UCSD-AML1 (cell line): ENCODE data around the gene RMND1.
"Not testable (repeated sequence)": the region's sequence is repeated elsewhere in the genome, so short reads cannot be mapped to it uniquely, and the experiment has no call there.

Source experiments
- DNase-seq: peaks from one replicate; lab custom pipeline; 2025; ENCODE audit not compliant: unreplicated experiment; lab: John Stamatoyannopoulos, UW

The RMND1 gene, protein sequence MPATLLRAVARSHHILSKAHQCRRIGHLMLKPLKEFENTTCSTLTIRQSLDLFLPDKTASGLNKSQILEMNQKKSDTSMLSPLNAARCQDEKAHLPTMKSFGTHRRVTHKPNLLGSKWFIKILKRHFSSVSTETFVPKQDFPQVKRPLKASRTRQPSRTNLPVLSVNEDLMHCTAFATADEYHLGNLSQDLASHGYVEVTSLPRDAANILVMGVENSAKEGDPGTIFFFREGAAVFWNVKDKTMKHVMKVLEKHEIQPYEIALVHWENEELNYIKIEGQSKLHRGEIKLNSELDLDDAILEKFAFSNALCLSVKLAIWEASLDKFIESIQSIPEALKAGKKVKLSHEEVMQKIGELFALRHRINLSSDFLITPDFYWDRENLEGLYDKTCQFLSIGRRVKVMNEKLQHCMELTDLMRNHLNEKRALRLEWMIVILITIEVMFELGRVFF

DNA sequence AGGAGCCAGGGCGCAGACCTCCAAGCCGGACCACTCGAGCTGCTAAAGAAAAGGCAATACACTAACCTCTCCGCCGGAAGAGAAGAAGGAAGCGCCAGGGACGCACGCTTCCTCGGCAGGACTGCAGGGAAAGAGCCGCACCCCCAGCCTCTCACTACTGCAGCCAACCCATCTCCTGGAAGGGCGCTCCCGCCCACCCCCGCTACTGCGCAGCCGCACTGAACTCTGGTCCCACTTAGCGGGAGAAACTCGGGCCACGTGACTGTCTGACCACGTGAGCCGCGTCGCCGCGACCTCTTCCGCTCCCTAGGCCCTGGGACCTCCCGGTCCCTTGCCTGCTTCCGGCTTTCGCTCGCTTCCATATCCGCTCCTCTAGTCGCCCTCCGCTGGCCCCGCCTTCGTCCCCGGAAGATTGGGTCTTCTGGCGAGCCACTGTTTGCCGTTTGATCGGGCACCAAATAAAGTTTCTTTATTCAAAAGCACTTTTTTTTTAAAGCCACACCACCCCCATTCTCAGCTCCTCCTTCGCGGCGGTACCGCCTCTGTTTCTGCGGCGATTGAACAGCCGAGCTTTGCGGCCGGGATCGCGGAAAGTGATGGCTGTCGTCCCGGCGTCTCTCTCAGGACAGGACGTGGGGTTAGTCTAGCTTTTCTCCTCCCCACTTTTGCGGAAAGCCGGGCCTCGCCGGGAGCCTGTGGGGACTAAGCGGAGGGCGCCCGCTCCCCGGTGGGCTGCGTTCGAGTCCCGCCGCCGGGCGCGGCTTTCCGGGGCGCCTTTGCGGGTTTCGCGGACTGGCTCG, at the start of gene RMND1:
Gene RMND1, minus strand, starts transcription at position 177 of the 800 bp plus-strand sequence. CDS start 6,315 bp downstream, outside the sequence.
- DNase-seq = peak; percentile 100

DNA sequence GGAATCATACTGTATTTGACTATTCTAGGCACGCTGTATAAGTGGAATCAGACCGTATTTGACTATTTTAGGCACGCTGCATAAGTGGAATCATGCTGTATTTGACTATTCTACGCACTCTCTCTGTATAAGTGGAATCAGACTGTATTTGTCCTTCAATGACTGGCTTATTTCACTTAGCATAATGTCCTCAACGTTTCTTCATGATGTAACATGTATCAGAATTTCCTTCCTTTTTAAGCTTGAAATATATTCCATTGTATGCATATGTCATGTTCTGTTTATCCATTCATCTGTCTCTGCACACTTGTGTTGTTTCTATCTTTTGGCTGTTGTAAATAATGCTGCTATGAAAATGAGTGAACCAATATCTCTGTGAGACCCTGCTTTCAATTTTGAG, 47.6 kb upstream of the RMND1 start:
- no peak for DNase-seq

DNA sequence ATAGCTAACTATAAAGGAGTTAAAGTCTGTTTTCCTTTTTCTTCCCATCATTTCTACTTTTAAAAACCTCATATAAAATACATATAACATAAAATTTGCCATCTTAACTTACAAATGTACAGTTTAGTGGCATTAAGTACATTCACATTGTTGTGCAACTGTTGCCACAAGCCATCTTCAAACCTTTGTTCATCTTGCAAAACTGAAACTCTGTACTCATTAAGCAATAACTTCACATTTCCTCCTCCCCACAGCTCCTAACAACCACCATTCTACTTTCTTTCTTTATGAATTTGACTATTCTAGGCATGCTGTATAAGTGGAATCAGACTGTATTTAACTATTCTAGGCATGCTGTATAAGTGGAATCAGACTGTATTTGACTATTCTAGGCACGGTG, 46.4 kb upstream of the RMND1 start:
- no peak for DNase-seq

DNA sequence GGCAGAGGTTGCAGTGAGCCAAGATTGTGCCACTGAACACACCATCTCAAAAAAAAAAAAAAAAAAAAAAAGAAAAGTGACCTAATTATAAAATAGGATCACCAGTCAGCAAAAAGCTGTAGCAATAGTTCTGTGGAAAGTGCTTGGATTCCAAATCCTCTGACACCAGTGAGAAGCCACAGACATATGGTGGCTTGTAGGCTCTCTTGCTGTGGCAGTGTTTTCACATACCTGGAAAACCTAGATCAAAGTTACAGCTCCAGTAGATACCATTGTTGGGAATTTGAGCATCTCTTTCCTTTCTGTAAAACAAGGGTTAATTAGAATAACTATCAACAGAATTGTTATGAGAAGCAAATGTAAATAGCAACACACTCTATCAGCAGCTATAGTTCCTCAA, 46.0 kb upstream of the RMND1 start:
- DNase-seq = no peak

DNA sequence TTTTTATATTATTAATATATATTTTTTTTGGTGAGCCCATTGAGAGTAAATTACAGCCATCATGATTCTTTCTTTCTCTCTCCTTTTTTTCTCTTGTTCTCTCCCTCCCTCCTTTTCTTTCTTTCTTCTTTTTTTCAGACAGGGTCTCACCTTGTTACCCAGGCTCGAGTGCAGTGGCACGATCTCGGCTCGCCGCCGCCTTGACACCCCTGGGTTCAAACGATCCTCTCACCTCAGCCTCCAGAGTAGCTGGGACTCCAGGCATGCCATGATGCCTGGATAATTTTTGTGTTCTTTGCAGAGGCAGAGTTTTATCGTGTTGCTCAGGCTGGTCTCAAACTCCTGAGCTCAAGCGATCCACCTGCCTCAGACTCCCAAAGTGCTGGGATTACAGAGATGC, 43.5 kb upstream of the RMND1 start:
- DNase-seq = no peak

DNA sequence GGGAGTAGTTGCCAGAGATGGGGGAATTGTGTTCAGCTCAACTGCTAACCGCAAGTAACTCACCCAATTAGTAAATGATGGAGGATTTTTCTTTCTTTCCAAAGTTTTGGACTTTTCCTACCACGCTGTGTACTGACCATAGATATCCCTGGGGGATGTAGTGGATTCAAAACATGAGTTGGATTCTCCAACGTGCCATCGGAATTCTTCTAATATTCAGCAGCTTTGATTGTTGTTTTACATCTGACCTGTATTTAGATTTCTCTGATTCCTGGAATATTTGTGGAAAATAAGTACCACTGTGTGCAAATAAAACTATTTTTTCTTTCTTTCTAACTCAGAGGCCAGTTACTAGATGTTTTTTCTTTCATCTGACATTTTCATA, 43.0 kb upstream of the RMND1 start:
- no peak for DNase-seq

DNA sequence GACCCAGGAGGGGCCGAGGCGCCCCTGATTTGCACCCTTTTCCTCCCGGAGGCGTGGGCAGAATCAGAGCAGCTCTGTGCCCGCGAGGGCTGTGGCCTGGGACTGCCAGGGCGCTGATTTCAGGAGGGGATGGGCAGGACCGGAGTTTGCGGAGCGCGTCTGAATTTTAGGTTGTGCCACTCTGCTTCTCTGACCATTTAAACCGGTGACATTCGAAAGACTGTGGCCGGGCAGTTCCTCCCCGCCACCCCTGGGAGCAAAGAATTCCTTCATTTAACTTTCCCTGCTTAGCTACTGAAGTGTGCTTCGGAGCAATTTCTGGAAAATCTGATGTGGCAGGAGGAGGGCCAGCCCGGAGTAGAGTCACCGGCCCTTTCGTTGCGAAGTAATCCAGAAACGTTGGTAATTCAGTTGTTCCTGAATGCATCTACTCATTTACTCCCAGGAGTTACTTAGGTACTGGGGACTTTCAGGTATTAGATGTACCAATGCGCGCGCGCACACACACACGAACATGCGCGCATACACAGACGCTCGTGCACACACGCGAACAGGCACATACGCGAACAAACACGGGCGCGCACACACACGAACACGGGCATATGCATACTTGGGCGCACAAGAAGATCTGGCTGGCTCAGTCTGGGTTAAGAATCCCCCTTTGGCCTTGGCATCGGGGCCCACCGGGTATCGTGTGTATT, 42.5 kb upstream of the RMND1 start:
- DNase-seq = peak; percentile 19

DNA sequence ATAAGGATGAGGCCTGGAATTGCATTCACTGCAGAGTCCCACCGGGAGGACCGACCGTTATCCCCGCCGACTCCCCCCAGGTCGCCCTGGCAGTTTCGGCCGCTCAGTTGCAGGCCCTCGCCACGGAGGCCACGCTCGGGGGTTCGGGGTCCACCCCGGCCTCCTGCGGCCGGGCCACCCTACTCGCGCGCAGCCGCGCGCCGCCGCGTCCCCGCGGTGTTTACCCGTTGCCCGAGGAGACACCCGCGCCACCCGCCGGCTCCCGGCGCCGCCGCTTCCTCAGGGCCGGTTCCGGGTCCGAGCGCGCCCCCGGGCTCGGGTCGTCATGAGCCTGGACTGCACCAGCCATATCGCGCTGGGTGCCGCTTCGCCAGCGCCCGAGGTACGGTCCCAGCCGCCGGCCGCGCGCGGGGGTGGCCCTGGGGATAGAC, 41.9 kb upstream of the RMND1 start, which contains the start of gene CCDC170:
Gene CCDC170, plus strand, starts transcription at position 214 of the 431 bp plus-strand sequence. Its CDS starts 112 bp downstream, at position 326.
- DNase-seq = peak; percentile 25

DNA sequence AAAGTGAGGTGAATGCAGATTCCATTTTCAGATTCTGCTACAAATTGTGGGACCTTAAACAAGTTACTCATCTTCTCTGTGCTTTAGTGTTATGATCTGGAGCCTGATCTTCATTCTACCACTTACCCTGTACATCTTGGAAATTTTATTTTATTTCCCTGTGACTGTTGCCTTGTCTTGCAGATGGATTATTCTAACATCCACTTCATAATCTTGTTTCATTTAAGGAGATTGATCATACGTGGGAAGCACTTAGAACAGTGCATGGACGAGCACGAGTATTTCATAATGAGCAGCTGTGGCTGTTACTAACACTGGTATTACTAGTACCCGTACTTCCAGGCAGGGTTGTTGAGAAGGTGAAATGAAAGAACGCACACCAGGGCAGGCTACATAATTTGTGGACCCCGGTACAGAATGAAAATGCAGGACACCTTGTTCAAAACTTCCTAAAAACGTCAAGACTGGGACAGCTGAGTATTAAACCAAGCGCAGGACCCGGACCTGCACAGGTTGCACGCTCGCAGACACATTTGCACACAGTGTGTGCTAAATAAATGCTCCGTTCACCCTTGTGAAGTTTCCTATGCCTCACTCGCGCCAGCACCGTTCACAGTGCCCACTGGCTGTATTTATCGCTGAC, 41.4 kb upstream of the RMND1 start:
- no peak for DNase-seq

DNA sequence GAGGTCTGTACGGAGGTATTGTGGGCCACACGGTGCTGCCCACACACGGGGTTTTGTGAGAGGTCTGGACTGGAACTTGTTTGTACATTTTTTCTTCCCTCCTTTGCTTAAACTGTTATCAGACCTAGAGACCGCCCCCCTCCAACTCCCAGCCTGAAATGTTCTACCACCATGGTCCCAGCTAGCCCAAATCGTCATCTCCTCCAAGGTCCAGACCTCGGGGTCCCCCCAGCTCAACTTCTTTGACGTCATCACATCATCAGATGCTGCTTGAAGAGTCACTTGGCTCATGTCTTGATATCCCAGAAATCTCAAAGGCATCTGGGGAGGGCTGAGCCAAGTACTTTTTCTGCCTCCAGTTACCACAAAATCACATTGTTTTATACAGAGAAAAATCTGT, 39.1 kb upstream of the RMND1 start:
- DNase-seq = no peak

DNA sequence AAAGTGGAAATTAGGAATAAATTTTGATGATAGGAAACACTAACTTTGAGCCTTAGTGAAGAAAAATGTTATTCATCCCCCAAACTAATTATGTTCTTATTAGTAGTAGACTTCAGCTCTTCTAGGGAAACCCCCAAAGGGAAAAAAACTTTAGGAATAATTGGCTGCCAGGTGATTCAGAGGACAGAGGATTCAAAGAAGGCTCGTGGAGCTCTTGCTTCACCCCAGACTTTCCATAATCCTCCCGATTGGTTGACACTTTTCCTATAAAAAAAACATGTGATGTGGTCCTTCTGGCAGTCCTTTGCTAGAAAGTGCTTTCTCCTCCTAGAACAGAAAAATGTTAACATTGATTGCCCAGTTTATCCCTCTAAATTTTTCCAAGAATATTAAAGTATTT, 36.3 kb upstream of the RMND1 start:
- DNase-seq = no peak

DNA sequence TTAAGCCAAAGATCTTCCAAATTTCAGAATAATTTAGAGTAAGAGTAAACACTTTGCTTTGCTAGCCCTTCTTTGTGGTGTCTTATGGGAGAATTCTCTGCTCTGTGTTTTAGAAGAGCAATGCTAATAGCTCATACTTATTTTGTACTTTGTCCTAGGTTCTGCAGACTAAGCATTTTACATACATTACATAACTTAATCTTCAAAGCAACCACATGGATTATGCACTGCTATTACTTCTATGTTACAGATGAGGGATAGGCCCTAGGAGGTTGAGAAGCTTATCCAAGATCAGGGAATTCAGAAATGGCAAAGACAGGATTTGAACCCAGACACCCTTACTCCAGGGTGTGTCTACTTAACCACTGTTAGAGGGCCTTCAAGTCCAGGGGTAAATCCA, 32.1 kb upstream of the RMND1 start:
- no peak for DNase-seq

DNA sequence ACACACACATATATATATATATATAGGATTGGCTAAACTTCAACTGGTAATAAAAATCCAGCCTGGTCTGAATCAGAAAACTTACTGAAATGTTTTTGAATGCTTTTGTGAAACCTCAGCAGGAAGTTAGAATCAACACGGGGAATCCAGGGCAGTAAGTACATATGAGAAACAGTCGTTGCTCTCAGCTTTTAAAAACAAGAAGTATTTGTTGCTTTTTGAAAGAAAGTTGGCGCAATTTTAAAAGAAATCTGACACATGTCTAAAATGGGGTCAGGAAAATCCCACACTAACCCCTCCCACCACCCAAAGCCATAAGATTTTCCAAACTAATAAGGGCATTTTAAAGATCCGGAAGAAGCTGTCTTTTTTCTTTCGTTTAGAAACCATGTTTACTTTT, 30.4 kb upstream of the RMND1 start:
- no peak for DNase-seq

DNA sequence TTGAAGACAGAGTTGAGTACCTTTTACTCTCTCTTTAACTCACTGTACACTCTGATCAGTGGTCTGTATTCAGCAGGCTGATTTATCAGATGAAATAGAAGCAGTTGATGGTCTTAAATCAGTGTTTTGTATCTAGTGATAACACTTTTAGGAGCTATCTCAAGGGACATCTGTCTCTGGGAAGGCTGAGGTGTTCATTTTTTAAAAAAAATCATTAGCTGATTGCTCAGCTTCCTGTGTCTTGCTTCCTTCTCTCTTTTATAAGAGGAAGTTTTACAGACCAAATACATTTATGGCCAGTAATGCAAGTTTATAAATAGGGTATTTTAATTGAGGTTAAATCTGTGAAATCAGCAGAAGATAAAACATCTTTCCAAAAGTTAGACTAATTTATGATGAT, 29.9 kb upstream of the RMND1 start:
- DNase-seq = no peak

DNA sequence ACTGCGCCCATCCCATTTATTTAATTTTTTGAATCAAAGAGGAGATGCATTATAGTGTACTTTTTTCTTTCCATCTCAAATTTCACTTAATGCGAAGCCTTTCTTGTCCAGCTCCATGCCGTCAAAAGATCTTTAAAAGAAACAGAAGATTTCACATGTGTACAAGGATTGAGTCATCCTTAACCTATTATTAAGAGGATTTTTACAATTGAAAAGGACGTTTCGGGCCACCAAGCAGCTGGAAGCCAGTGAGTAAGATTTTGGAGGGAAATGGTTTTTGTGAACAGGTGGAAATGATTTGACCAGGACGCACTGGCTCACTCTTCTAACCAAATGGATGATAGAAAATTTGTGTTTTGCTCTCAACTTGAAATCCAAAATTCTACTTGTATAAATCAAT, 26.7 kb upstream of the RMND1 start:
- no peak for DNase-seq

DNA sequence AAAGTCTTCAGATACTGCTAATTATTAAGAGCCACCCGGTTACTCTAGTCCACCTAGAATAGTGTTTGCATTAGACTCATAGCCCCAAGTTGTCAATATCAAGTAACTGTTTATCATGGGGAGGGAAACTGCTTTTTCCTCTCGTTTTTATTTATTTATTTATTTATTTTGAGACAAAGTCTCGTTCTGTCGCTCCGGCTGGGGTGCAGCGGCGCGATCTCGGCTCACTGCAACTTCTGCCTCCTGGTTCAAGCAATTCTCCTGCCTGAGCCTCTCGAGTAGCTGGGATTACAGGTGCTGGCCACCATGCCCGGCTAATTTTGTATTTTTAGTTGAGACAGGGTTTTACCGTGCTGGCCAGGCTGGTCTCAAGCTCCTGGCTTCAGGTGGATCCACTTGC, 25.8 kb upstream of the RMND1 start:
- DNase-seq = no peak

DNA sequence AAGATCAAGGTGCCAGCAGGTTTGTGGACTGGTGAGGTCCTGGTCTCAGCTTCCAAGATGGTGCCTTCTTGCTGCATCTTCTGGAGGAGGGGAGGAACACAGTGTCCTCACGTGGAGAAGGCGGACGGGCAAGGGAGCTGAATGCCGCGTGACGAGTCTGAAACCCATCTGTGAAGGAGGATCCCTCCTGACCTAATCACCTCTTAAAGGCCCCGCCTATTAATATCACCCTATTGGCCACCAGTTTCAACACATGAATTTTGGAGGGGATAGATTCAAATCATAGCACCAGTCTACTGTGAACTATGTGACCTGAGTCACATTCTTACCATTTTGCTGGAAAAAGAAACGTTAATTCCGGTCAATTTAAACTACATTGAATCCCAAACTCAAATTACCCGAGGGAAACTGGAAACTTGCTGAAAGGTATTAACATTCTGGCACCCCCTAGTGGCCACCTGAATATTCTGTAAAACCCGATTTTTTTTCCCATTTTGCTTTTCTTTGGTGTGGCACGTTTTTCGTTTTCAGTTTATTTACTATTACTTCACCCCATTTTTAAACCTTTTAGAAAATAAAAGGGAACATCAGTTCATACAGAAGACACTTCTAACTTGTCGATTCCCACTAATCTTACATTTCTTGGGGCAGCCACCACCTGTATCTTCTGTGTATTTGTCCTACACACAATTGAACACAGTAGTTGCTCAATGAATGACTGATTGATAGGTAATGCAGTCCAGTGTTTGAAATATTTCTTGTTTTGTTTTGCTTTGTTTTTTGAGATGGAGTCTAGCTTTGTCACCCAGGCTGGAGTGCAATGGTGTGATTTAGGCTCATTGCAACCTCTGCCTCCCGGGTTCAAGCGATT, 24.0 kb upstream of the RMND1 start:
- no peak for DNase-seq

DNA sequence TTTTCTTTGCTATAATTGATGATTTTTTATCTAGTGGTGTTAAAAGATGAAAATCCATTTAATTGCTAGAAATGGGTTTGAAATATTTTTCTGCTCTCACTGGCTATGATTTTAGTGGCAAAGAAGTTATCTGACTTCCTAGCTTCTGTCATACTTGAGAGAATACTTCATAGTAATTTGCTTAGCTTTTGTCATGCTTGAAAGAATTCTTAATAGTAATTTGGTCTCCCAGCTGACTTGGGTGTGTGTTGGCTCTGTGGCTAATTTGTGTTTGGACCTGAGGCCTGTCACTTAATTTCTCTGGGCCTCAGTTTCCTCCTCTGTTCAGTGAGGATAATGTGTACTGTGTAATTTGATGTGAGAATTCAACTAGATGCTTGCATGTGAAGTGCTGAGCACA, 12.8 kb upstream of the RMND1 start:
- DNase-seq = no peak

DNA sequence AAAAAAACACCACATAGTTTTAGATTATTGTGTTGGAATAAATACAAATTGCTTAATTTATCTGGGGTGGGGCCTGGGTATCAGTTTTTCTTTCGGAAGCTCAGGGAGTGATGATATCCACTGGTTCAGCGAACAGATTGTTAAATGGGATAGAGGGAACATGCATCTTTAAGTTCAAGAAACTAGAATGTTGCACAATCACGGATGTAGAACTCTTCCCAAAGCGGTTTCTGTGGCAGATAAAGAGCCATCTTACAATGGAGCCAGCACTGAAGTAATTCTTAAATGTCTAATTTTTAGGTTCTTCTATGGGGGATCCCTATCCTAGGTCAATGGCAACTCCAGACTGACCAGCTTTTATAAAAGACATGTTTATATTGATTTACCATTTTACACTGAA, 9.7 kb upstream of the RMND1 start:
- DNase-seq = no peak

DNA sequence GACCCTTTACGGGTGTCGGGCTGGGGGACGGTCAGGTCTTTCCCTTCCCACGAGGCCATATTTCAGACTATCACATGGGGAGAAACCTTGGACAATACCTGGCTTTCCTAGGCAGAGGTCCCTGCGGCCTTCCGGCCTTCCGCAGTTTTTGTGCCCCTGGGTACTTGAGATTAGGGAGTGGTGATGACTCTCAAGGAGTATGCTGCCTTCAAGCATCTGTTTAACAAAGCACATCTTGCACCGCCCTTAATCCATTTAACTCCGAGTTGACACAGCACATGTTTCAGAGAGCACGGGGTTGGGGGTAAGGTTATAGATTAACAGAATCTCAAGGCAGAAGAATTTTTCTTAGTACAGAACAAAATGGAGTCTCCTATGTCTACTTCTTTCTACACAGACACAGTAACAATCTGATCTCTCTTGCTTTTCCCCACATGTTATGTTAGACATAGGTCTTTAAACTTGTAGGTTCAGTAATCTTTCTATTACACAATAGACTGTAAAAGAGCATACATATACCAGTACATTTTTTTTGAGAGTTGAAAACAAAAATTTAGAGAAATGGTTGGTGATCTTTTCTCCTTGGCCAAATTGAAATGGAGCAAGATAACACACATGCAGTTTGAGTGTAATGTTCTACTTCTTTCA, 3.9 kb upstream of the RMND1 start:
- DNase-seq = not testable (repeated sequence)
